ENCODE results near the gene CLDND2.

GRCh38 chr19:51386882-51387520, 18.2 kb upstream of the CLDND2 start:
- no peak for TF ChIP-seq CTCF (conservative IDR thresholded peaks at IDR 0.05)
- TF ChIP-seq ZFX (IDR thresholded peaks at IDR 0.05) = no peak

All from C4-2B (cell line).